Aorta (tissue), 5 donors: ENCODE measurements around the gene MAGEA9. TPM values are rescaled to one million over a fixed set of nuclear protein-coding genes. Genes with fewer than 3 reads are reported as not detected.
A peak's percentile ranks its signal among the peaks of the same experiment; 100 is the strongest.
"Not testable (repeated sequence)": the region's sequence is repeated elsewhere in the genome, so short reads cannot be mapped to it uniquely, and the experiment has no call there.

Source experiments
- ATAC-seq: fragments of 200-7000 bp; cut with Tn5 transposase; one replicate; pipeline ENCODE4 v1.9.1; 2022; ENCODE audit warnings: moderate library complexity; ENCODE audit not compliant: low FRiP score
- DNase-seq, 2 donors: peaks; one replicate each; pipeline ENCODE4 v3.0.0-alpha.2; 2020
- H3K27ac ChIP-seq, 2 donors: one replicate each; pipeline ENCODE4 v1.5.1; 2013; ENCODE audit warnings: low read length in 2 of 2, mild to moderate bottlenecking in 2 of 2, moderate library complexity in 2 of 2, control low read depth in 1 of 2, inconsistent platforms in 1 of 2, low read depth in 1 of 2
- H3K27me3 ChIP-seq, 2 donors: one replicate each; pipeline ENCODE4 v1.6.1; 2013; ENCODE audit warnings: control low read depth in 1 of 2, low read length in 1 of 2, mild to moderate bottlenecking in 1 of 2, moderate library complexity in 1 of 2; ENCODE audit not compliant: insufficient read depth in 2 of 2, control insufficient read depth in 1 of 2
- H3K36me3 ChIP-seq, 2 donors: one replicate each; pipeline ENCODE4 v1.6.1; 2013; ENCODE audit warnings: control low read depth in 1 of 2, low read length in 1 of 2, mild to moderate bottlenecking in 1 of 2; ENCODE audit not compliant: insufficient read depth in 2 of 2, control insufficient read depth in 1 of 2
- H3K4me1 ChIP-seq, 2 donors: one replicate each; pipeline ENCODE4 v1.6.1; 2013; ENCODE audit warnings: low read length in 2 of 2, control low read depth in 1 of 2, mild to moderate bottlenecking in 1 of 2, moderate library complexity in 1 of 2; ENCODE audit not compliant: insufficient read depth in 2 of 2, control insufficient read depth in 1 of 2
- H3K4me3 ChIP-seq, 2 donors: one replicate each; pipeline ENCODE4 v1.5.1; 2013; ENCODE audit warnings: low read length in 2 of 2, control low read depth in 1 of 2, mild to moderate bottlenecking in 1 of 2
- H3K9me3 ChIP-seq: one replicate; pipeline ENCODE4 v1.6.1; 2013; ENCODE audit warnings: mild to moderate bottlenecking, low read length; ENCODE audit not compliant: control insufficient read depth
- WGBS, 2 donors: extraction: QIAGEN DNeasy Blood & Tissue Kit; methylation state at CpG; one replicate each; pipeline ENCODE4 v1.1.7; 2013; 5-methylcytosine and 5-hydroxymethylcytosine counted together
- intact Hi-C, 2 donors: fragments of 100-400 bp; cut with DNase I; formaldehyde crosslinking; loops; one replicate each; pipeline versions ENCODE4 v1.14.2 to v1.15.0; 2022
- polyA plus RNA-seq, 2 donors: library from polyadenylated mRNA; stranded (reverse); fragments of 200-250 nt; gene quantifications; one replicate each; pipeline ENCODE4 v1.2.3, GENCODE V29; 2013
- total RNA-seq, 2 donors: library from RNA; stranded (reverse); fragmentation: NEBNext Ultra II Directional; extraction: Animal tissue kit (Norgen Biotek cat#: 25700); gene quantifications; one replicate each; pipeline ENCODE4 v1.2.1, GENCODE V29; 2021
- donor health status: healthy with polysubstance abuse.
- donor health status: Bipolar disorder and iron deficiency.
- donor health status: DM: no; HTN: no; CAD: no.
- donor health status: DM: no; HTN: no; CAD: no.
- donor health status: DM: yes; HTN: yes; CAD: no.

Gene MAGEA9
- total and polyA plus RNA-seq, 4 donors, result not detected

GRCh38 chrX:149830192-149830873 is 48.6 kb downstream of the MAGEA9 start:
- Histone ChIP-seq H3K27me3 (no peaks in the 10 kb centered on the region), H3K36me3 (no peaks in the 10 kb centered on the region), H3K27ac (peak overlapping the region in 1 of 2 donors; percentile 44), H3K9me3 (no peaks in the 10 kb centered on the region), H3K4me3 (peak overlapping the region; percentile 20 to 69), H3K4me1 (no peaks in the 10 kb centered on the region)
- WGBS, 2 donors, result 1 to 8% methylated on average over 18 of the region's 18 CpGs
- ATAC-seq, result peak; percentile 52
- intact Hi-C loops, result no loop called here
- DNase-seq, result no peak

GRCh38 chrX:149831473-149831872 is 49.7 kb downstream of the MAGEA9 start:
- ATAC-seq (no peak), DNase-seq (no peak)
- no peak overlapping the region for H3K4me3 ChIP-seq
- no peak overlapping the region for H3K27ac ChIP-seq
- H3K27me3 ChIP-seq, result no peaks in the 10 kb centered on the region
- intact Hi-C loops, result no loop called here
- H3K36me3 ChIP-seq, result no peaks in the 10 kb centered on the region
- H3K4me1 ChIP-seq, result no peaks in the 10 kb centered on the region
- no peaks in the 10 kb centered on the region for H3K9me3 ChIP-seq
- 74 to 94% methylated on average over 2 of the region's 2 CpGs for WGBS, 2 donors

- H3K4me3 ChIP-seq, H3K9me3 ChIP-seq, H3K27ac ChIP-seq, H3K36me3 ChIP-seq, intact Hi-C loops, ATAC-seq, H3K27me3 ChIP-seq, H3K4me1 ChIP-seq, DNase-seq: not testable (repeated sequence)
- WGBS, 2 donors, result 61 to 66% methylated on average over 5 of the region's 5 CpGs
Measured at GRCh38 chrX:149836728-149837127, 55.0 kb downstream of the MAGEA9 start.

GRCh38 chrX:149837167-149837566 is 55.4 kb downstream of the MAGEA9 start:
- Histone ChIP-seq H3K4me3 (no peak overlapping the region), H3K4me1 (no peaks in the 10 kb centered on the region), H3K36me3 (no peaks in the 10 kb centered on the region), H3K27me3 (no peaks in the 10 kb centered on the region), H3K27ac (no peak overlapping the region), H3K9me3 (no peaks in the 10 kb centered on the region)
- ATAC-seq (no peak), DNase-seq (no peak)
- intact Hi-C loops, result no loop called here

Other genes with a start within 250 kb of the MAGEA9 start
- gene EOLA1, start 240.9 kb upstream of the MAGEA9 start, total RNA-seq, result 10 to 100 TPM; 16.4 to 18.6 TPM
- 10 to 100 TPM; 21.0 to 25.1 TPM for gene EOLA1, start 240.9 kb upstream of the MAGEA9 start, polyA plus RNA-seq
- not detected for gene HSFX3, start 232.0 kb upstream of the MAGEA9 start, total RNA-seq
- gene HSFX3, start 232.0 kb upstream of the MAGEA9 start, polyA plus RNA-seq, result under 1 TPM in 1 of 2 donors, not detected in 1; 0.38 TPM
- gene MAGEA9B, start 194.5 kb upstream of the MAGEA9 start, total RNA-seq, result not detected
- not detected for gene MAGEA9B, start 194.5 kb upstream of the MAGEA9 start, polyA plus RNA-seq
- gene HSFX2, start 186.6 kb upstream of the MAGEA9 start, total RNA-seq, result not detected
- gene HSFX2, start 186.6 kb upstream of the MAGEA9 start, polyA plus RNA-seq, result 1 to 10 TPM in 1 of 2 donors, under 1 TPM in 1; 0.59 to 1.4 TPM
- gene TMEM185A, start 150.1 kb upstream of the MAGEA9 start, total RNA-seq, result 10 to 100 TPM; 22.7 to 34.6 TPM
- gene TMEM185A, start 150.1 kb upstream of the MAGEA9 start, polyA plus RNA-seq, result 10 to 100 TPM in 1 of 2 donors, 1 to 10 TPM in 1; 5.5 to 22.0 TPM
- gene MAGEA11, start 69.9 kb upstream of the MAGEA9 start, total RNA-seq, result not detected
- not detected for gene MAGEA11, start 69.9 kb upstream of the MAGEA9 start, polyA plus RNA-seq
- 1 to 10 TPM; 2.2 to 3.5 TPM for gene HSFX1, start 7.9 kb upstream of the MAGEA9 start, total RNA-seq
- gene HSFX1, start 7.9 kb upstream of the MAGEA9 start, polyA plus RNA-seq, result 1 to 10 TPM; 1.3 to 2.1 TPM
- not detected for gene MAGEA8, start 99.3 kb downstream of the MAGEA9 start, total RNA-seq
- not detected for gene MAGEA8, start 99.3 kb downstream of the MAGEA9 start, polyA plus RNA-seq
- not detected for gene HSFX4, start 147.6 kb downstream of the MAGEA9 start, total RNA-seq
- gene HSFX4, start 147.6 kb downstream of the MAGEA9 start, polyA plus RNA-seq, result not detected
- 10 to 100 TPM; 30.1 to 32.3 TPM for gene EOLA2, start 156.6 kb downstream of the MAGEA9 start, total RNA-seq
- 10 to 100 TPM; 14.0 to 51.8 TPM for gene EOLA2, start 156.6 kb downstream of the MAGEA9 start, polyA plus RNA-seq